Activated CD4-positive, alpha-beta T cell treated with anti-CD3 and anti-CD28 coated beads, Interleukin-2, amount 50 U/mL, for 16 hours (primary cell): Measurements from ENCODE around the gene ZNF81.
A peak's percentile ranks its signal among the peaks of the same experiment; 100 is the strongest.
"Not testable (repeated sequence)": the region's sequence is repeated elsewhere in the genome, so short reads cannot be mapped to it uniquely, and the experiment has no call there.

ENCODE experiments used
- DNase-seq: peaks from one replicate; pipeline ENCODE4 v3.0.0-alpha.2; 2020

ZNF81 gene

DNA sequence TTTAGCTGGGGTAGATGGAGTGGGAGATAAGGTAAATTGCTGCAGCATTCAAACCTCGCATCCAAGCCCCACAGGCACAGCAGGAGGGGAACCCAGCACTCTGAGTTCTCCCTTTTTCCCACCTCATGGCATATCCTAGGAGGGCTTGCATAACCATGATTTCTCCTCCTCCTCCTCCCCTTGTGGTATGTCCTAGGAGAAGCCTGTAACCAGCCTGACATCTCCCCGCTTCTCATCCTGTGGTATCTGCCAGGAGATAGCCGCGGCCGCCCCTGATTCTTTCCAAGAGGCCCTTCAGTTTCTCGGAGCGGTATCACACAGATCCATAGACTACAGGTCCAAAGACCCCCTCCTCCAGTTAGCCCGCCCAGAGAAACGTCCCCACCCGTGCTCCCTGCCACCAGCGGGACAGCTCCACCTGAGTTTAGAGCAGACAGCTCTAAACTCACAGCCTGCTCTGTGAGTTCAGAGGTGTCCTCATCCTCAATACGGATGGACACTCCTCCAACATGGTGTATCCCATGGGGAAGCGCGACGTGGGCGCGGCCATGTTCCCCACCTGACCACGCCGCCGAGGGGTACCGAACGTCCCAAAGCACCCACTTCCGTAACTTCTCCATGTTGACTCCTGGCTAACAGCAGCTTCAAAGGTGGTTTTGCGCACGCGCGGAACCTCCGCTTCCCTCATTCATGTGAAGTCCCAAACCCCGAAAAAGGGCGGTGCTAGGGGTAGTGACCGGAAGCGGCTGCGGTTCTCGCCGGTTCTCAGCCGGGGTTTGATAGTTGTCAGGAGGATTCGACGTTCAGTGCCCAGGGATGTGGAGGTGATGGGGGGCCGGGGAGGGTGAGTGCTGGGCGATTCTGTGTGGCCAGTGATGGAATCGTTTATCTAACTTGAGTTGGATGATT lies at the start of gene ZNF81:
TSS of gene ZNF81 (plus strand) at position 739 of the 909 bp plus-strand sequence. CDS start 9,366 bp downstream, outside the sequence.
- DNase-seq, result peak; percentile 93

DNA sequence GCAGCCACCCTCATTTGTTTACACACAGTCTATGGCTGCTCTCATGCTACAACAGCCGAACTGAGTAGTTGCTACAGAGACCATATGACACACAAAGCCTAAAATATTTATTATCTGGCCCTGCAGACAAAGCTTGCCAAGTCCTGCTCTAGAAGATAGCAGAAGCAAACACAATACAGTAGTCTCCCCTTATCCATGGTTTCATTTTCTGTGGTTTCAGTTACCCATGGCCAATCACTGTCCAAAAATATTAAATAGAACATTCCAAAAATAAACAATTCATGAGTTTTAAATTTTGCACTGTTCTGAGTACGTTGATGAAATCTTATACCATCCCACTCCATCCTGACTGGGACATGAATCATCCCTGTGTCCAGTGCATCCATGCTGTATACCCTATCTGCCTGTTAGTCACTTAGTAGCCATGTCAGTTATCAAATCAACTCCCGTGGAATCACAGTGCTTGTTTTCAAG lies 40.2 kb upstream of the ZNF81 start:
- DNase-seq, result no peak

- DNase-seq, result no peak
Measured at GRCh38 chrX:47797084-47797483, 39.6 kb upstream of the ZNF81 start.

DNA sequence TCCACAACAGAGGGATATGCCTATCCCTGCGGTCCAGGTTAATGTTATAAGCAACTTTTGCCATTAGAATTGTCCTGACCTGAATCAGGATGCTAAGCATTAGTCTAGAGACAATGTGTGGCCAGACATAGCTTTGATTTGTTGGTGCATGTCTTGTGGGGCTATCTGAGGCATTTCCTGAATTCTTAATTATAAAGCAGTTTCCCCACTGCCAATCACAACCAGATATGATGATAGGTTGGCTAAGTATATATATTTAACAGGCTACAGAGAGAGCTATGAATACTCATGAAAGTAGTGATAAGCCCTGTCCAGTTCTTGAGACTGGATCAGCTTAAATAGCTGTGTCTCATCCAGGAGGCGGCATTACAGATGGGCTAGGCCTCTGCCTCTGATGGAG lies 37.8 kb upstream of the ZNF81 start:
- no peak for DNase-seq

GRCh38 chrX:47802589-47802988 lies 34.1 kb upstream of the ZNF81 start:
- no peak for DNase-seq

DNA sequence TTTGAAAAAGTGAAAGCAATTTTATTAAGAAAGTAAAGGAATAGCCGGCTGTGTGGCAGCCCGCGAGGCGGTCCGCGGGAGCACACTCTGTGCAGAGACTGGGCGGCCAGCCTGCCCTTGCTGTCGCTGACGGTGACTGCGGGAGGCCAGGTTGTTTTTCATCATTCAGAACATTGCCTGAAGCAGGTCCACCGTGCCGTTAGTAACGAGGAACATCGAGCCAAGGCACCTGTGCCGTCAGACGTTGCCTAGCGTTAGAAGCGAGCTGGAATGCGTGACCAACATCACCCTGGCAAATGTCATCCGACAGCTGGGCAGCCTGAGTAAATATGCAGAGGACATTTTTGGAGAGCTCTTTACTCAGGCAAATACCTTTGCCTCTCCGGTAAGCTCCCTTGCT lies 33.6 kb upstream of the ZNF81 start:
- DNase-seq, result not testable (repeated sequence)

- no peak for DNase-seq
Measured at GRCh38 chrX:47804315-47804714, 32.4 kb upstream of the ZNF81 start.

GRCh38 chrX:47805844-47806243 lies 30.9 kb upstream of the ZNF81 start:
- DNase-seq, result not testable (repeated sequence)

GRCh38 chrX:47806415-47807271 lies 30.1 kb upstream of the ZNF81 start:
- DNase-seq, result not testable (repeated sequence)

DNA sequence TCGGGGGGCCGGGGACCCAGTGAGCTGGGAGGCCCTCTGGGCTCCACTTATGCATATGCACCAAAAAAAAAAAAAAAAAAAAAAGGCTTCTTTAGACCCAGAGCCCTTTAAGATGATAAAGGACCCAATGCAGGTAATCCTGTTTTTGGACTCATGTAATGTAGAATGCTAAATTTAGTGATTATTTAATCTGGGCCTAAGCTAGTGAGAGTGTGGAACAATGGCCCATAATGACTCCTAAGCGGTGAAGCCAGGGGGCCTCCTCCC lies 29.5 kb upstream of the ZNF81 start:
- DNase-seq, result not testable (repeated sequence)

GRCh38 chrX:47807548-47807947 lies 29.2 kb upstream of the ZNF81 start:
- DNase-seq, result no peak

GRCh38 chrX:47808904-47809788 lies 27.6 kb upstream of the ZNF81 start:
- no peak for DNase-seq

GRCh38 chrX:47814851-47815250 lies 21.9 kb upstream of the ZNF81 start:
- no peak for DNase-seq

GRCh38 chrX:47815901-47816845 lies 20.5 kb upstream of the ZNF81 start:
- no peak for DNase-seq

DNA sequence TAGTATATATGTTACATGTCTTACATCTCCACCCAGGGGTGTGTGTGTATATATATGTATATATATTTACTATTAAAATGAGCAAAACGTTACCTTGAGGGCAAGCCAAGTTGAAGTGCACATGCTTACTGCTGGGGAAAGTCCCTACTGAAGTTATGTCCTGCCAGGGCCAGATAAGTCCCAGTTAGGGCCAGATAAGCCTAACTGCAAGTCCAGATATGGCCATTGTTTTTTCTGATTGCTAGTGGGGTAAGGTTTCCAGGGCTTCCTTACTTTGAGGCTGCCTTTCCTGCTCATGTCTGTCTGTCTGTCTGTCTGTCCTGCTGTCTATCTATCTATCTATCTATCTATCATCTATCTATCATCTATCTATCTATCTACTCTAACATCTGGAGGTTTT lies 19.3 kb upstream of the ZNF81 start:
- DNase-seq, result no peak

DNA sequence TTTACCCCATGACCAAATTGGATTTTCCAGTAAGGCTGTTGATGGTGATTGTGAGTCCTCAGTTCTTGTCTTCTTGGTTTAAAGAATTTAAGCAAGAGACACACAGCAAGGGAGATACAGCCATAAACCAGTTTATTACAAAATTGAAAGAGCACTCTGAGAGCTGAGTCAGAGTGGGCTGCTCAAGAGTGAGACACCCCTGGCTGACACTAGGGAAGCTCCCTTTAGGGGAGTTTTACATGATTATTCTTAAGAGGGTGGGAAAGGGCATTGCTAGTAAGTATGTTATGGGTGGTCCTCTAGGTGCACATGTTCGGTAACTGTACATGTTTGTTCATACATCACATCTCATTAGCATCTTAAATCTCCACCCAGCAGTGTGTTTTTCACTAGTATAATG lies 18.8 kb upstream of the ZNF81 start:
- DNase-seq, result no peak

DNA sequence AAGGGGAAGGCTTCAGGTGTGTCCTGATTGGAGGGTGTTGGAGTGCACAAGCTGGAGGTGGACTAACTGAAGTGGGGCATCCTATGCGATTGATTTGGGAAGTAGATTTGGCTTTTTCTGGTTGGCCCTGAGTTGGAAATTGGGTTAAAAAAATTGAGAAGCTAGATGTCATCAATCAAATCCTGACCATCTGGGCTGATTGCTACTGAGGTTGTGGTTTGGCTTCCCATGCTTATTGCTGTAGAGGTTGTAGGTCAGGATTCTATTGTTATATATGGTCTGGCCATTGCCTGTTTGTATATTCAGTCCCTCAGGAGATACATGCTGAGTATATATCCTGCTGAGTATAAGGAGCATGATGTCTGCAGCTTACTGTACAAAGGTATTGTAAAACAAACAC lies 7.7 kb upstream of the ZNF81 start:
- DNase-seq, result no peak

- DNase-seq, result peak; percentile 58
Measured at GRCh38 chrX:47831788-47832187, 4.9 kb upstream of the ZNF81 start.

GRCh38 chrX:47838361-47838760 lies 1.7 kb downstream of the ZNF81 start:
- DNase-seq, result no peak

- DNase-seq, result no peak
Measured at GRCh38 chrX:47840111-47840510, 3.4 kb downstream of the ZNF81 start.

- DNase-seq, result no peak
Measured at GRCh38 chrX:47843363-47843762, 6.7 kb downstream of the ZNF81 start.

- DNase-seq, result no peak
Measured at GRCh38 chrX:47844117-47844516, 7.4 kb downstream of the ZNF81 start.
